CD14-positive monocyte (primary cell): Measurements from ENCODE around the gene SPATS2L. TPM values are rescaled to one million over a fixed set of nuclear protein-coding genes. Genes with fewer than 3 reads are reported as not detected.

Source experiments
- DNase-seq, 3 donors: peaks; one replicate each; pipeline ENCODE4 v3.0.0-alpha.2; 2011 to 2022
- H2AFZ ChIP-seq: 2 replicates; pipeline ENCODE4 v1.6.0; 2012; ENCODE audit warnings: mild to moderate bottlenecking, low read depth, low read length, inconsistent platforms; ENCODE audit not compliant: insufficient read depth, poor library complexity, severe bottlenecking
- H3K27ac ChIP-seq, 2 donors: 1 replicate in 1 of 2; 2 replicates in 1 of 2; pipeline ENCODE4 v1.5.1; 2012 to 2013; ENCODE audit warnings: low read length in 2 of 2, control low read depth in 1 of 2, inconsistent platforms in 1 of 2, low read depth in 1 of 2, mild to moderate bottlenecking in 1 of 2
- H3K27me3 ChIP-seq, 2 donors: one replicate each; pipeline versions ENCODE4 v1.6.0 to v1.6.1; 2011 to 2013; ENCODE audit warnings: low read length in 2 of 2; ENCODE audit not compliant: control insufficient read depth in 2 of 2, insufficient read depth in 2 of 2
- H3K36me3 ChIP-seq, 2 donors: replicated peaks in 1 of 2; 1 replicate in 1 of 2; 2 replicates in 1 of 2; pipeline versions ENCODE4 v1.5.1 to v1.6.1; 2012 to 2013; ENCODE audit warnings: low read length in 2 of 2, control low read depth in 1 of 2, inconsistent platforms in 1 of 2, mild to moderate bottlenecking in 1 of 2; ENCODE audit not compliant: insufficient read depth in 2 of 2, control insufficient read depth in 1 of 2
- H3K4me1 ChIP-seq, 2 donors: 1 replicate in 1 of 2; 2 replicates in 1 of 2; pipeline versions ENCODE4 v1.5.1 to v1.6.1; 2012 to 2013; ENCODE audit warnings: low read length in 2 of 2, control low read depth in 1 of 2, inconsistent platforms in 1 of 2, mild to moderate bottlenecking in 1 of 2, moderate library complexity in 1 of 2; ENCODE audit not compliant: insufficient read depth in 2 of 2, control insufficient read depth in 1 of 2
- H3K4me2 ChIP-seq: replicated peaks from 2 replicates; pipeline ENCODE3; 2012; ENCODE audit warnings: low read length, moderate library complexity, mild to moderate bottlenecking; ENCODE audit not compliant: poor library complexity, severe bottlenecking; ENCODE audit errors: extremely low read depth
- H3K4me3 ChIP-seq, 3 experiments: fragments of 200-600 bp in 1 of 3; sonication (generic) in 1 of 3; replicated peaks in 1 of 3; 1 replicate in 2 of 3; 2 replicates in 1 of 3; pipeline ENCODE4 v1.5.1; 2011 to 2013; ENCODE audit warnings: low read length in 3 of 3, mild to moderate bottlenecking in 3 of 3, control low read depth in 2 of 3, low read depth in 2 of 3, inconsistent platforms in 1 of 3, moderate library complexity in 1 of 3
- H3K79me2 ChIP-seq: 2 replicates; pipeline ENCODE4 v1.6.0; 2012; ENCODE audit warnings: mild to moderate bottlenecking, control low read depth, inconsistent platforms, low read length, moderate library complexity; ENCODE audit not compliant: insufficient read depth
- H3K9ac ChIP-seq: 2 replicates; pipeline ENCODE4 v1.6.0; 2017; ENCODE audit warnings: low read length, mild to moderate bottlenecking; ENCODE audit not compliant: insufficient read depth, poor library complexity, severe bottlenecking
- H3K9me3 ChIP-seq, 2 donors: replicated peaks in 1 of 2; 1 replicate in 1 of 2; 2 replicates in 1 of 2; pipeline versions ENCODE4 v1.5.1 to v1.6.1; 2012 to 2013; ENCODE audit warnings: low read length in 2 of 2, control low read depth in 1 of 2; ENCODE audit not compliant: control insufficient read depth in 1 of 2, insufficient read depth in 1 of 2
- H4K20me1 ChIP-seq: 2 replicates; pipeline ENCODE4 v1.6.0; 2012; ENCODE audit warnings: mild to moderate bottlenecking, low read length, control low read depth, moderate library complexity; ENCODE audit not compliant: insufficient read depth
- H3K27ac Mint-ChIP-seq, 7 donors: one replicate each; pipeline ENCODE4 v1.8.0; 2020; ENCODE audit warnings: mild to moderate bottlenecking in 7 of 7, mixed read lengths in 7 of 7, moderate library complexity in 6 of 7, inconsistent platforms in 2 of 7
- H3K27me3 Mint-ChIP-seq, 3 donors: one replicate each; pipeline ENCODE4 v1.8.0; 2021 to 2022; ENCODE audit warnings: low read depth in 3 of 3, mild to moderate bottlenecking in 3 of 3, mixed read lengths in 3 of 3, moderate library complexity in 3 of 3, inconsistent platforms in 1 of 3
- H3K36me3 Mint-ChIP-seq, 2 donors: one replicate each; pipeline ENCODE4 v1.8.0; 2020; ENCODE audit warnings: mixed read lengths in 2 of 2, inconsistent platforms in 1 of 2, mild to moderate bottlenecking in 1 of 2
- H3K4me1 Mint-ChIP-seq: one replicate; pipeline ENCODE4 v1.8.0; 2020; ENCODE audit warnings: mild to moderate bottlenecking, mixed read lengths
- H3K4me3 Mint-ChIP-seq, 2 donors: one replicate each; pipeline ENCODE4 v1.8.0; 2020; ENCODE audit warnings: mild to moderate bottlenecking in 2 of 2, mixed read lengths in 2 of 2, moderate library complexity in 1 of 2
- H3K9me3 Mint-ChIP-seq, 7 donors: one replicate each; pipeline ENCODE4 v1.8.0; 2020 to 2022; ENCODE audit warnings: mixed read lengths in 7 of 7, mild to moderate bottlenecking in 6 of 7, moderate library complexity in 6 of 7, inconsistent platforms in 2 of 7
- CTCF ChIP-seq: fragments of 200-600 bp; IDR thresholded peaks from one replicate; pipeline ENCODE4 v1.8.0; 2022; ENCODE audit warnings: antibody characterized with exemption, mild to moderate bottlenecking
- WGBS: methylation state at CpG from one replicate; pipeline ENCODE4 v1.1.5; 2013; ENCODE audit warnings: missing lambda C conversion rate; ENCODE audit not compliant: insufficient coverage; 5-methylcytosine and 5-hydroxymethylcytosine counted together
- intact Hi-C, 2 donors: fragments of 100-400 bp; cut with micrococcal nuclease; formaldehyde crosslinking; loops; one replicate each; pipeline versions ENCODE4 v1.15.0 to v1.15.1; 2023
- polyA plus RNA-seq, 3 donors: library from polyadenylated mRNA; depleted of rRNA in 1 of 3; unstranded in 2 of 3; stranded (reverse) in 1 of 3; fragments of 300-500 nt in 2 of 3; fragments of >200 nt in 1 of 3; fragmentation: Illumina TruSeq in 2 of 3; gene quantifications; 1 replicate in 2 of 3; 2 replicates in 1 of 3; pipeline ENCODE4 v1.2.3, GENCODE V29; 2012 to 2021

Gene SPATS2L
- polyA plus RNA-seq, 3 donors, result 2.7 to 5.2 (median 3.2) TPM

DNA sequence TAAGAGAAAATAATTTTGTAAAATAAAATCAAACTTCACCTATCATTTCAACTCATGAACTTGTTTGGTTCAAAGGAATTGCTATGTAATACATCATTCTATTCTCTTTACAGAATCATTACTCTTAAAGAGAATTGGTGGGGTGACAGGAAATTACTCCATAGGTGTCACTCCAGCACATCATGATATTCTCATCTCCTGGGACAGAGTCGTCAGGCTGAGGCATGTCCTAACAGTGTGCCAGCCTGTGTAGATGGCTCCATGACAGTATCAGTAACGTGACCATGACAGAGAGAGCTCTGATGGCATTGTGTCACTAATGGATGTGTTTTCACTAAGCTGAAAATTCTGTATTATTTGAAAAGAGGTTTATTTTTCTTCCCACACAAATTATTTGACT, 13.9 kb downstream of the SPATS2L start:
- no peak for DNase-seq
- H3K27me3 Mint-ChIP-seq, result peaks cover 0 to 1% (median 0%) of the 10 kb centered on the region in 3 donors
- Histone ChIP-seq H3K4me1 (no peaks in the 10 kb centered on the region), H3K79me2 (peaks cover 3% of the 10 kb centered on the region), H3K27me3 (no peaks in the 10 kb centered on the region), H3K36me3 (no peaks in the 10 kb centered on the region), H3K9ac (no peak overlapping the region), H3K4me2 (no peak overlapping the region), H4K20me1 (no peaks in the 10 kb centered on the region), H3K9me3 (no peaks in the 10 kb centered on the region), H2AFZ (no peak overlapping the region), H3K4me3 (no peak overlapping the region), H3K27ac (no peak overlapping the region)
- no peak overlapping the region for H3K4me3 Mint-ChIP-seq
- H3K27ac Mint-ChIP-seq, result no peak overlapping the region
- intact Hi-C loops, result no loop called here
- H3K9me3 Mint-ChIP-seq, result no peaks in the 10 kb centered on the region
- WGBS, result no CpG with 5 or more reads among the region's 2 CpGs
- peaks cover 5% of the 10 kb centered on the region for H3K4me1 Mint-ChIP-seq
- TF ChIP-seq CTCF, result no peak
- no peaks in the 10 kb centered on the region for H3K36me3 Mint-ChIP-seq

GRCh38 chr2:200320991-200321390, 14.5 kb downstream of the SPATS2L start:
- no peaks in the 10 kb centered on the region for H3K9me3 ChIP-seq
- WGBS, result no CpG with 5 or more reads among the region's 3 CpGs
- H3K79me2 ChIP-seq, result peaks cover 3% of the 10 kb centered on the region
- DNase-seq, result no peak
- H3K27ac Mint-ChIP-seq, result no peak overlapping the region
- intact Hi-C loops, result no loop called here
- H3K4me1 Mint-ChIP-seq, result peaks cover 2% of the 10 kb centered on the region
- no peaks in the 10 kb centered on the region for H3K36me3 ChIP-seq
- no peak overlapping the region for H2AFZ ChIP-seq
- H3K27me3 Mint-ChIP-seq, result peaks cover 0 to 2% (median 0%) of the 10 kb centered on the region in 3 donors
- no peak overlapping the region for H3K4me3 ChIP-seq
- TF ChIP-seq CTCF, result no peak
- H3K4me2 ChIP-seq, result no peak overlapping the region
- H4K20me1 ChIP-seq, result no peaks in the 10 kb centered on the region
- H3K9me3 Mint-ChIP-seq, result no peaks in the 10 kb centered on the region
- no peaks in the 10 kb centered on the region for H3K4me1 ChIP-seq
- no peaks in the 10 kb centered on the region for H3K36me3 Mint-ChIP-seq
- H3K9ac ChIP-seq, result no peak overlapping the region
- H3K4me3 Mint-ChIP-seq, result no peak overlapping the region
- H3K27ac ChIP-seq, result no peak overlapping the region
- no peaks in the 10 kb centered on the region for H3K27me3 ChIP-seq
